Cardiac muscle cell (in vitro differentiated cells and primary cell): ENCODE results near the gene CXADR. TPM values are rescaled to one million over a fixed set of nuclear protein-coding genes. Genes with fewer than 3 reads are reported as not detected.
"Not testable (repeated sequence)": the region's sequence is repeated elsewhere in the genome, so short reads cannot be mapped to it uniquely, and the experiment has no call there.

Experiments
- DNase-seq, 2 donors: peaks; one replicate each; pipeline versions ENCODE4 v3.0.0 to v3.0.0-alpha.2; 2010 to 2017; ENCODE audit warnings: low read depth in 1 of 2, low spot score in 1 of 2
- H3K27ac ChIP-seq: fragments of 200-600 bp; sonication (generic); 2 replicates; pipeline ENCODE4 v1.5.1; 2016
- H3K27me3 ChIP-seq: fragments of 200-600 bp; sonication (generic); 2 replicates; pipeline ENCODE4 v1.6.0; 2016; ENCODE audit warnings: control low read depth
- H3K36me3 ChIP-seq: fragments of 200-600 bp; sonication (generic); 2 replicates; pipeline ENCODE4 v1.5.1; 2016; ENCODE audit warnings: control low read depth
- H3K4me1 ChIP-seq: fragments of 200-600 bp; sonication (generic); 2 replicates; pipeline ENCODE4 v1.8.1; 2017; ENCODE audit warnings: low read depth, mild to moderate bottlenecking, mixed run types
- H3K4me3 ChIP-seq: fragments of 200-600 bp; sonication (generic); 2 replicates; pipeline ENCODE4 v1.5.1; 2016; ENCODE audit warnings: mild to moderate bottlenecking
- H3K9me3 ChIP-seq: fragments of 200-600 bp; sonication (generic); 2 replicates; pipeline ENCODE4 v1.5.1; 2017; ENCODE audit warnings: low read depth, mild to moderate bottlenecking, control low read depth
- CTCF ChIP-seq: IDR thresholded peaks from 2 replicates; pipeline ENCODE4 v1.5.1; 2012; ENCODE audit warnings: low read depth, mild to moderate bottlenecking, low read length
- polyA plus RNA-seq: library from polyadenylated mRNA; unstranded; fragments of >200 nt; fragmentation: Nextera tagmentation; extraction: Ambion mirVana; gene quantifications from 2 replicates; pipeline ENCODE4 v1.2.1, GENCODE V29; 2016
- total RNA-seq: library from RNA; depleted of rRNA; stranded (reverse); fragments of >200 nt; gene quantifications from 2 replicates; pipeline ENCODE4 v1.2.3, GENCODE V29; 2016

Gene CXADR
- total and polyA plus RNA-seq, 2 experiments from 2014 or later = 49.6 to 57.1 TPM

DNA sequence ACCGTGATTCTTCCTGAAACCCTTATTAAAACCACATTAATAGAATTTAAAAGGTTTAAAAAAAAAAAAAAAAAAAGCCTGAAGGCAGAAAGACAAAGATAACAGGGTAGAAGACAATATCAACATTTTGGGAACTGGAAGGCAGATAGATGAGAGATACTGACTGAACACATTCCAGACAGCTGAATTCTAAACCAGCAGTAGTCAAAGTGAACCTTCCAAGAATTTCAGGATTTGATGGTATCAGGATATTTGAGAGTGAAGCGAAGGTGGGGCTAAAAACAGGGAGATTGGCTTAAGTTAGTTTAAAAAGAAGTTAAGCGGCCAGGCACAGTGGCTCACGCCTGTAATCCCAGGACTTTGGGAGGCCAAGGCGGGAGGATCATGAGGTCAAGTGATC, 5.3 kb upstream of the CXADR start:
- peaks cover 4% of the 10 kb centered on the region for H3K4me1 ChIP-seq
- H3K27me3 ChIP-seq = no peaks in the 10 kb centered on the region
- H3K27ac ChIP-seq = no peak overlapping the region
- no peak for TF ChIP-seq CTCF
- H3K36me3 ChIP-seq = no peaks in the 10 kb centered on the region
- no peak overlapping the region for H3K4me3 ChIP-seq
- DNase-seq = no peak
- no peaks in the 10 kb centered on the region for H3K9me3 ChIP-seq

- DNase-seq = peak; percentile 39 to 75
Measured at GRCh38 chr21:17513214-17514123, 626 bp downstream of the CXADR start.

DNA sequence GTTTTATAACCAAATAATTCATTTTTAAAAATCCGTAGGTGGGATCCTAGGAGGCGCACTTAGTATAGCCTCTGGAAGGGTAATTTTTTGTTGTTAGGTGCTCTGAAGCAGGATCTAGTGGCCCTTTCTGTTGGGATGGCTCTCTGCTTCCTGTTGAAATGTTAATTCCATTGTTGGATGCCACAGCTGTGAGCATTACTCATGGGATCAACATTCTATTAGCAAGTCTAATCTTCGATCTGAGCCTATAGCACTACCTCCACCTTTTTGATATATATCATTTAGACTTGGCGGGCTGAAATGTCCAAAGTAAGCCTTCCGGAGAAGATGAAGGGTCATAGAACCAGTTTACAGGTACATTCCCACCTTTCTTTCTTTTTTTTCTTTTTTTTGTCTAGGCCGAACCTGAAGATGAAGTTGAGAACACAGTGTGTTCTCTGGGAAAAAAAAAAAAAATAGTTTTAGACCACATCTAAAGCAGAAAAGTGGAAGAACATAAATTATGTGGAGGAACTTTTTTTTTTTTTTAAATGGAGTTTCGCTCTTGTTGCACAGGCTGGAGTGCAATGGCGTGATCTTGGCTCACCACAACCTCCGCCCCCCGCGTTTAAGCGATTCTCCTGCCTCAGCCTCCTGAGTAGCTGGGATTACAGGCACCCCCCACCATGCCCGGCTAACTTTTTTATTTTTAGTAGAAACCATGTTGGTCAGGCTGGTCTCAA, 1.4 kb downstream of the CXADR start:
- no peaks in the 10 kb centered on the region for H3K36me3 ChIP-seq
- no peaks in the 10 kb centered on the region for H3K9me3 ChIP-seq
- H3K4me1 ChIP-seq = peaks cover 20% of the 10 kb centered on the region
- H3K27ac ChIP-seq = peak overlapping the region; percentile 85
- H3K4me3 ChIP-seq = peak overlapping the region; percentile 95
- no peaks in the 10 kb centered on the region for H3K27me3 ChIP-seq
- DNase-seq = peak in 1 of 2 donors; percentile 10
- TF ChIP-seq CTCF = no peak

More at GRCh38 chr21:17513214-17514123, 626 bp downstream of the CXADR start:
- Histone ChIP-seq H3K4me3 (peak overlapping the region; percentile 95), H3K36me3 (no peaks in the 10 kb centered on the region), H3K4me1 (peaks cover 12% of the 10 kb centered on the region), H3K9me3 (no peaks in the 10 kb centered on the region), H3K27ac (peak overlapping the region; percentile 85), H3K27me3 (no peaks in the 10 kb centered on the region)
- TF ChIP-seq CTCF = no peak

- not testable (repeated sequence) for H3K36me3 ChIP-seq, DNase-seq, H3K27ac ChIP-seq, H3K9me3 ChIP-seq, H3K27me3 ChIP-seq, H3K4me3 ChIP-seq
- peaks cover 21% of the 10 kb centered on the region for H3K4me1 ChIP-seq
Measured at GRCh38 chr21:17517008-17517407, 4.2 kb downstream of the CXADR start.

GRCh38 chr21:17519208-17519738, 6.4 kb downstream of the CXADR start:
- DNase-seq = no peak
- Histone ChIP-seq H3K9me3 (no peaks in the 10 kb centered on the region), H3K27ac (peak overlapping the region; percentile 22), H3K4me1 (peaks cover 16% of the 10 kb centered on the region), H3K4me3 (no peak overlapping the region), H3K36me3 (no peaks in the 10 kb centered on the region), H3K27me3 (no peaks in the 10 kb centered on the region)
- TF ChIP-seq CTCF = no peak
